T follicular helper cell (primary cell): ENCODE data around the gene SLC7A7.
"Not testable (repeated sequence)": the region's sequence is repeated elsewhere in the genome, so short reads cannot be mapped to it uniquely, and the experiment has no call there.

Experiments used
- DNase-seq: peaks from one replicate; pipeline ENCODE4 v3.0.0-alpha.2; 2020; ENCODE audit warnings: low read depth

Gene SLC7A7

DNA sequence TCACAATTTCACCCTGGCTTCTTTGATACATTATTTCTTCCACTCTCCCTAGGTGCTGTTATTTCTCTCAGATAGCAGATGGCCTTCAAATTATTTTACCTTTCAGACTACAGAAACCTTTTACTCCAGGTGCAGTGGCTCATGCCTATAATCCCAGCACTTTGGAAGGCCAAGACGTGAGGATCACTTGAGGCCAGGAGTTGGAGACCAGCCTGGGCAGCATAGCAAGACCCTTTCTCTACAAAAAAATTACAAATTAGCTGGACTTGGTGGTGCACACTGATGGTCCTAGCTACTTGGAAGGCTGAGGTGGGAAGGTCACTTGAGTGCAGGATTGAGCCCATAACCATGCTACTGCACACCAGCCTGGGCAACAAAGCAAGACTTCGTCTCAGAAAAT lies 23.1 kb downstream of the SLC7A7 start:
- DNase-seq, result no peak

- no peak for DNase-seq
These were observed 23.9 kb downstream of the SLC7A7 start for GRCh38 chr14:22791301-22791700.

DNA sequence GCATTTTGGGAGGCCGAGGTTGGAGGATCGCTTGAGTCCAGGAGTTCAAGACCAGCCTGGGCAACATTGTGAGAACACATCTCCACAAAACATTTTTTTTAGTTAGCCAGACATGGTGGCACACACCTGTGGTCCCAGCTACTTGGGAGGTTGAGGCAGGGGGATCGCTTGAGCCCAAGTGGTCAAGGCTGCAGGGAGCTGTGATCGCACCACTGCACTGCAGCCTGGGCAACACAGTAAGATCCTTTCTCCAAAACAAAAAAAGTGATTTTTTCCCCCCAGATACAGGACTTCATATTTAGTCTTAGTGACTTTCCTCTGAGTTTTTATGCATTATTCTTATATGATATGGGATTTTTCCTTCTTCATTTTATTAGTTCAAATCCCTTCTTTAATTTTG lies 28.6 kb downstream of the SLC7A7 start:
- no peak for DNase-seq

- DNase-seq, result no peak
These were observed 33.8 kb downstream of the SLC7A7 start for GRCh38 chr14:22781301-22781991.

GRCh38 chr14:22780941-22781300 lies 34.3 kb downstream of the SLC7A7 start:
- no peak for DNase-seq

DNA sequence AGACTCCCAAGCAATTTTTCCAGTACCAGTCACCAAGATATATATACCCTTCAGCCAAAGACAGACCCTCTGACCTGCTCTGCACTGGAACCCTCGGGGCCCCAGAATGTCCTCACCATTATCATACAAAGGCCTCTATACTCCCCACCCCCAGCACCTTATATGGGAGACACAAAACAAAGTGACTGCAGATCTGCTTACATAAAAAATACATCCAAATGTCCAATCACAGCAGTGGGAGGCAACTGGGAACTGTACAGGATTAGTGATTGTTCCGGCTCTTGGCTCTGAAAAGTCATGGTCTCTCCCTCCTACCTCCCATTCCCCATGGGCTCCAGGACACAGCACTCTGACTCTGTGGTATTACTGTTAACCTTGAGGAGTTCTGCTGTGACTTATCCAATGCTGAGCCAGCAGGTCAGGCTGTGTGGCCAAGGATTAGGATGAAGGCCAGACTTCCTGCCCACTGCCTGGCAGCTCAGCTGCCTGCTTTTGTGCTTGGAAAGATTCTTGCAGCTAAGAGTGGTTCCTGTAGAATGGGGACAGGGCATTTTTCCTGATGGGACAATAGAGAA lies 35.0 kb downstream of the SLC7A7 start:
- no peak for DNase-seq

GRCh38 chr14:22778084-22778483 lies 37.2 kb downstream of the SLC7A7 start:
- no peak for DNase-seq

DNA sequence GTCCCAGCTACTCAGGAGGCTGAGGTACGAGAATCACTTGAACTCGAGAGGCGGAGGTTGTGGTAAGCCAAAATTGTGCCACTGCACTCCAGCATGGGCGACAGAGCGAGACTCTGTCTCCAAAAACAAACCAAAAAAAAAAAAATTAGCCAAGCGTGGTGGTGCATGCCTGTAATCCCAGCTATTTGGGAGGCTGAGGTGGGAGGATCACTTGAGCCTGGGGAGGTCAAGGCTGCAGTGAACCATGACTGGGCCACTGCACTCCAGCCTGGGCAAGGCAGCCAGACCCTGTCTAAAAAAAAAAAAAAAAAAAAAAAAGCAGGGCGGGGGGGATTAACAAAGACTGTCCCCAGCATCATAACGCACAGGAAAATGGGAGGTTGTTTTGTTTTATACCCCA lies 38.4 kb downstream of the SLC7A7 start:
- DNase-seq, result not testable (repeated sequence)

- DNase-seq, result no peak
These were observed 39.0 kb downstream of the SLC7A7 start for GRCh38 chr14:22776215-22776614.

- no peak for DNase-seq
These were observed 41.1 kb downstream of the SLC7A7 start for GRCh38 chr14:22774011-22774706.

GRCh38 chr14:22773162-22774010 lies 41.8 kb downstream of the SLC7A7 start:
- no peak for DNase-seq

DNA sequence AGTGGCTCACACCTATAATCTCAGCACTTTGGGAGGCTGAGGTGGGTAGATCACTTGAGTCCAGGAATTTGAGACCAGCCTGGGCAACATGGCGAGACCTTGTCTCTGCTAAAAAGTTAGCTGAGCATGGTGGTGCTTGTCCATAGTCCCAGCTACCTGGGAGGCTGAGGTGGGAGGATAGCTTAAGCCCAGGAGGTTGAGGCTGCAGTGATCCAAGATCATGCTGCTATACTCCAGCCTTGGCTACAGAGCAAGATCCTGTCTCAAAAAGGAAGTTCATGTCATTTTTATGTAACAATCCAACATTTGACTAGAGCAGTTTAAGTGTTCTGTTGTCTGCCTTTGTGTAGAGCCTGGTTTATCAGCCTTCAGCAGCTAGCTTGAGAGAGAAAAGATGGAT lies 42.5 kb downstream of the SLC7A7 start:
- no peak for DNase-seq

DNA sequence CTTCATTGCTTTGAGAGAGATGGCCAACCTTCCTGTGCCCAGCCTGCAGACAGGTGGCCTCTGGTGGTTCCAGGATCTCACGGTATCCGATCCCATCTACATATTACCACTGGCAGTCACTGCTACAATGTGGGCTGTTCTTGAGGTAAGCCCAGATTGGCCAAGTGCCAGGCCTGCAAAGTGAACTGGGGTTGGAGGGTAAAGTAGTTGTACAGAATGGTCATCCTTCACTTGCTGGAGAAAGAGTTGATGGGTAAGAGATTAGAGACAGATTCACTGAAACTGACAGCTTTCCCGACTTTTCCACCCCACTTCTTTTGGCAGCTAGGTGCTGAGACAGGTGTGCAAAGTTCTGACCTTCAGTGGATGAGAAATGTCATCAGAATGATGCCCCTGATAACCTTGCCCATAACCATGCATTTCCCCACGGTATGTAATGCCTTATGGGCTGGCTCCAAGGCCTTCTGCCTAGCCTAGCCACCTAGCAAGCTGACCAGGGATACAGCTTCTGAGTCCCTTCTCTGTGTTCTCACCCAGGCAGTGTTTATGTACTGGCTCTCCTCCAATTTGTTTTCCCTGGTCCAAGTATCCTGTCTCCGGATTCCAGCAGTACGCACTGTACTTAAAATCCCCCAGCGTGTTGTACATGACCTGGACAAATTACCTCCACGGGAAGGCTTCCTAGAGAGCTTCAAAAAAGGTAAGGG lies 44.6 kb downstream of the SLC7A7 start:
- no peak for DNase-seq

DNA sequence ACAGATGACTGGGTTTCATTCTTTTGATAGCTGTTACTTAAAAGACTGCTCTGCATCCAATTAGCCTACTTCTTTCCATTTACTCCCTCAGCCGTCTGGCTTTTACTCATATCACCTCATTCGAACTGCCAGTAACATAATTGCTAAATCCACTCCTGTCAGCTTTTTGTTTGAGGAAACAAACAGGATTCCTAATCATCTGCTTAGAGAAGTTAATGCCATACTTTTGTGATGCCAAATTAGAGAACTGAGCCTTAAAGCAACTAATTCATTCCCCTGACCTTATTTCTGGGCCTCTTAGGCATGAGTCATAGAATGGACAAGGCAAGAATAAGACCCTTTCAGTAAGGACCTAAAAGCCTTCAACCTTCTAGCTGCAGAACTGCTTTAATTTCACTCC lies 45.9 kb downstream of the SLC7A7 start:
- DNase-seq, result no peak

GRCh38 chr14:22768947-22769346 lies 46.3 kb downstream of the SLC7A7 start:
- no peak for DNase-seq

- DNase-seq, result no peak
These were observed 48.0 kb downstream of the SLC7A7 start for GRCh38 chr14:22767323-22767589.

- peak; percentile 94 for DNase-seq
These were observed 48.5 kb downstream of the SLC7A7 start, which contains the start of gene OXA1L for GRCh38 chr14:22766457-22767322. TSS of gene OXA1L (plus strand) at chr14:22766688. CDS start at chr14:22766702, 14 bp downstream.

DNA sequence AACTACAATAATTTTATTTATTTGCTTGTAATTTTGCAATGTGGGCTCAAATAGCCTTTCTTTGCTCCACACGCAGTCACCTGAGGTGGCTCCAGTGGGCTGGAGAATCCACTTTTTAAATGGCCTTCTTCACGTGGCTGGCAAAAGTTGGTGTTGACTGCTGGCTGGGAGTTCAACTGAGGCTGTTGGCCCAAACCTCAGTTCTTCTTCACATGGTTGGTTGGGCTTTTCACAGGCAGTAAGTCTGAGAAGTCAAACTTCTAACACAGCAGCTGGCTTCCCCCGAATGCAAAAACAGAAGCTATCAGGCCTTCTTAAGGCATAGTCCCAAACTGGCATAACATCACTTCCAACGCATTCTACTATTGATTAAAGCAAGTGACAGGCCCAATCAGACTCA lies 50.9 kb downstream of the SLC7A7 start:
- DNase-seq, result no peak

DNA sequence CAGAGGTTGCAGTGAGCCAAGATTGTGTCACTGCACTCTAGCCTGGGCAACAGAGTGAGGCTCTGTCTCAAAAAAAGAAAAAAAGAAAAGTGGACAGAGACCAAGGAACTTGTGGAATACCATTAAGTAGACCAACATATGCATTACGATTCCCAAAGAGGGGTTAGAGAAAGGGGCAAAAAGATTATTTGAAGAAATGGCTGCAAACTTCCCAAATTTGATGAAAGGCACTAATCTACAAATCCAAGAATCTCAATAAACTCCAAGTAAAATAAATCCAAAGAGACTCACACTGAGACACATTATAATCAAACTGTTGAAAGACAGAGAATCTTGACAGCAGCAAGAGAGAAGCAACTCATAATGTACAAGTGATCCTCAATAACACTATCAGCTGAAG lies 53.5 kb downstream of the SLC7A7 start:
- no peak for DNase-seq

GRCh38 chr14:22757972-22758650 lies 57.1 kb downstream of the SLC7A7 start:
- DNase-seq, result not testable (repeated sequence)
